MM.1S (cell line): ENCODE measurements around the gene NOS2.

ENCODE experiments used
- CTCF ChIP-seq: fragments of 300-600 bp; sonication (generic); IDR thresholded peaks from 2 replicates; pipeline ENCODE4 v1.5.1; 2016; ENCODE audit warnings: antibody characterized with exemption, low read length, mixed read lengths
- EZH2 ChIP-seq: fragments of 300-600 bp; sonication (generic); optimal IDR thresholded peaks from 2 replicates; pipeline ENCODE3; 2017; ENCODE audit warnings: low read depth, mild to moderate bottlenecking, antibody characterized with exemption, low read length, mixed read lengths

- no peak for TF ChIP-seq CTCF
- no peak for TF ChIP-seq EZH2
Observed at GRCh38 chr17:27793168-27793905, 7.0 kb downstream of the NOS2 start.
